ENCODE data around the gene NBPF1.
"Not testable (repeated sequence)": the region's sequence is repeated elsewhere in the genome, so short reads cannot be mapped to it uniquely, and the experiment has no call there.

The NBPF1 gene

GRCh38 chr1:16613185-16614147 lies at the start of gene NBPF1:
NBPF1 (minus strand) TSS chr1:16613564.
- peak; percentile 97 for DNase-seq

- not testable (repeated sequence) for DNase-seq
Measured at GRCh38 chr1:16658234-16658633, 44.9 kb upstream of the NBPF1 start.

- DNase-seq, result not testable (repeated sequence)
Measured at GRCh38 chr1:16656981-16657683, 43.8 kb upstream of the NBPF1 start.

- not testable (repeated sequence) for DNase-seq
Measured at GRCh38 chr1:16656574-16656973, 43.2 kb upstream of the NBPF1 start.

- not testable (repeated sequence) for DNase-seq
Measured at GRCh38 chr1:16651560-16651959, 38.2 kb upstream of the NBPF1 start.

- DNase-seq, result not testable (repeated sequence)
Measured at GRCh38 chr1:16649960-16650359, 36.6 kb upstream of the NBPF1 start.

GRCh38 chr1:16649390-16649789 lies 36.0 kb upstream of the NBPF1 start:
- not testable (repeated sequence) for DNase-seq

- DNase-seq, result not testable (repeated sequence)
Measured at GRCh38 chr1:16648756-16649155, 35.4 kb upstream of the NBPF1 start.

- DNase-seq, result not testable (repeated sequence)
Measured at GRCh38 chr1:16648250-16648649, 34.9 kb upstream of the NBPF1 start.

- DNase-seq, result not testable (repeated sequence)
Measured at GRCh38 chr1:16647179-16648176, 34.1 kb upstream of the NBPF1 start.

- DNase-seq, result not testable (repeated sequence)
Measured at GRCh38 chr1:16646716-16647115, 33.4 kb upstream of the NBPF1 start.

- not testable (repeated sequence) for DNase-seq
Measured at GRCh38 chr1:16646061-16646664, 32.8 kb upstream of the NBPF1 start.

GRCh38 chr1:16645271-16646060 lies 32.1 kb upstream of the NBPF1 start:
- DNase-seq, result not testable (repeated sequence)

- peak; percentile 100 for DNase-seq
Measured at GRCh38 chr1:16644482-16645270, 31.3 kb upstream of the NBPF1 start.

GRCh38 chr1:16644193-16644481 lies 30.8 kb upstream of the NBPF1 start:
- DNase-seq, result no peak

GRCh38 chr1:16643476-16644192 lies 30.3 kb upstream of the NBPF1 start:
- DNase-seq, result not testable (repeated sequence)

- not testable (repeated sequence) for DNase-seq
Measured at GRCh38 chr1:16643001-16643411, 29.6 kb upstream of the NBPF1 start.

- not testable (repeated sequence) for DNase-seq
Measured at GRCh38 chr1:16642025-16642966, 28.9 kb upstream of the NBPF1 start.

All from cortex of kidney (tissue), 1 donor.